GM12878 (cell line): Measurements from ENCODE around the gene SFXN5. TPM values are rescaled to one million over a fixed set of nuclear protein-coding genes. Genes with fewer than 3 reads are reported as not detected.
A peak's percentile ranks its signal among the peaks of the same experiment; 100 is the strongest.

Experiments
- BCL11A ChIP-seq: IDR thresholded peaks from 2 replicates; pipeline ENCODE4 v1.6.1; 2011; ENCODE audit warnings: low read depth, low read length
- CREM ChIP-seq: IDR thresholded peaks from 2 replicates; pipeline ENCODE4 v1.6.1; 2014; ENCODE audit warnings: antibody characterized with exemption, low read depth
- MEF2B ChIP-seq: fragments of 450-650 bp; IDR thresholded peaks from 2 replicates; pipeline ENCODE4 v1.6.1; 2018; ENCODE audit warnings: mild to moderate bottlenecking, moderate library complexity; ENCODE audit not compliant: partially characterized antibody, poor library complexity, severe bottlenecking
- NBN ChIP-seq: fragments of 450-650 bp; IDR thresholded peaks from 2 replicates; pipeline ENCODE4 v1.6.1; 2016
- NFXL1 ChIP-seq: fragments of 450-650 bp; IDR thresholded peaks from 2 replicates; pipeline ENCODE4 v1.6.1; 2017; ENCODE audit warnings: antibody characterized with exemption, mild to moderate bottlenecking, borderline replicate concordance
- RB1 ChIP-seq: fragments of 450-650 bp; formaldehyde crosslinking; IDR thresholded peaks from 2 replicates; pipeline ENCODE4 v1.6.1; 2017; ENCODE audit warnings: mild to moderate bottlenecking, borderline replicate concordance
- SIX5 ChIP-seq: IDR thresholded peaks from 2 replicates; pipeline ENCODE4 v1.6.1; 2011; ENCODE audit warnings: mild to moderate bottlenecking, low read depth, low read length, moderate library complexity; ENCODE audit not compliant: severe bottlenecking
- polyA plus RNA-seq, 11 experiments: library from polyadenylated mRNA; depleted of rRNA in 4 of 11; unstranded in 6 of 11; stranded (reverse) in 5 of 11; fragments of >200 nt; fragmentation: Nextera tagmentation in 4 of 11; fragmentation: Illumina TruSeq in 1 of 11; extraction: Ambion mirVana in 4 of 11; extraction: Trizol in 1 of 11; gene quantifications; 1 replicate in 1 of 11; 2 replicates in 10 of 11; pipeline versions ENCODE4 v1.2.1 to v1.2.3, GENCODE V29; 2011 to 2016; ENCODE audit warnings: inconsistent platforms in 2 of 11, missing spikeins in 2 of 11, low read depth in 1 of 11
- total RNA-seq, 4 experiments: library from RNA; depleted of rRNA in 3 of 4; stranded (reverse); fragments of >200 nt in 3 of 4; fragmentation: Illumina TruSeq in 1 of 4; extraction: Trizol in 1 of 4; gene quantifications; 2 replicates each; pipeline versions ENCODE4 v1.2.1 to v1.2.3, GENCODE V29; 2013 to 2021
- TF ChIP-seq, protein P1 (sequence below): fragments of 450-650 bp; IDR thresholded peaks from 2 replicates; pipeline ENCODE4 v1.6.1; 2018; ENCODE audit warnings: borderline replicate concordance, mild to moderate bottlenecking; ENCODE audit not compliant: partially characterized antibody
- TF ChIP-seq, protein P2 (sequence below): fragments of 150-350 bp; IDR thresholded peaks from 2 replicates; pipeline ENCODE4 v1.6.1; 2014; ENCODE audit warnings: mild to moderate bottlenecking, low read depth, low read length
- TF ChIP-seq, protein P3 (sequence below): IDR thresholded peaks from 2 replicates; pipeline ENCODE4 v1.6.1; 2011; ENCODE audit warnings: borderline replicate concordance, low read depth, mild to moderate bottlenecking, moderate library complexity, low read length; ENCODE audit not compliant: insufficient read depth, poor library complexity, severe bottlenecking
- TF ChIP-seq, protein P4 (sequence below): fragments of 450-650 bp; IDR thresholded peaks from 2 replicates; pipeline ENCODE4 v1.6.1; 2016; ENCODE audit warnings: mild to moderate bottlenecking
- TF ChIP-seq, protein P5 (sequence below): IDR thresholded peaks from 2 replicates; pipeline ENCODE4 v1.6.1; 2012; ENCODE audit warnings: mild to moderate bottlenecking, low read depth, low read length
- TF ChIP-seq, protein P6 (sequence below): fragments of 450-650 bp; IDR thresholded peaks from 2 replicates; pipeline ENCODE4 v1.6.1; 2017; ENCODE audit warnings: mild to moderate bottlenecking, moderate library complexity

Gene SFXN5
- total and polyA plus RNA-seq, 10 of the 15 experiments (the other 5 are each of a cell fraction or from before 2014, with no cell fraction given), result 3.3 to 15.9 (median 11.2) TPM

DNA sequence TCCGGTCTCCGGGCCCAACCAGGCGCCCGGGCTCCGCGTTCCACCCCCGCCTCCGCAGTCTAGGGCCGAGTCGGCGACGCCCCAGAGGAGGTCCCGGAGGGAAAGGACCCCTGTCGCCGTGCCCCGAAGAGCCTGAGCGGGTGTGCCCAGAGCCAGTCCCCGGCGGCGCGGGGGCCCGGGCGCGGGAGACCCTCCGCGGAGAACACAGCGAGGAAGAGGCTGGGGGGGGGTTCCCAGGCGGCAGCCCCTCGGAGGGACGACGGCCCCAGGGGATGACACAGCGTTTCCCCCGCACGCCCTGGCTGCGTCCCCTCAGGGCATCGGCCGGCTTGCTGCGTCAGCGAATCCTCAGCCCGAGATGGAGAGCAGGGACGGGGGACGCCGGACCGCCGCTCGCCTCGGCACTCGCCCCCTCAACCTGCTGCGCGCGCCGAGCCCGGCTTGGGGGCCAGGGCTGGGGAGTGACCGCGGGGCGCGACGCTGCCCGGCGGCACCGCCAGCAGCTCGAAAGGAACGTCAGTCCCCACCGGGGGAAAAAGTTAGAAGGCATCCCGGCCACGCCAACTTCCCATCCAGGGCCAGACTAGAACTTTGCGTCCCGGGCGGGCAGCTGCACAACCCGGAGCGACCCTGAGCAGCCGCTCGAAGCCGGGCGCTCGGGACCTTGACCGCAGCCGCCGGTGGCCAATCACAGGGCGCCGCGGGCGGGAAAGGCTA is 711 bp downstream of the SFXN5 start (continued):
- TF ChIP-seq, protein P1, sequence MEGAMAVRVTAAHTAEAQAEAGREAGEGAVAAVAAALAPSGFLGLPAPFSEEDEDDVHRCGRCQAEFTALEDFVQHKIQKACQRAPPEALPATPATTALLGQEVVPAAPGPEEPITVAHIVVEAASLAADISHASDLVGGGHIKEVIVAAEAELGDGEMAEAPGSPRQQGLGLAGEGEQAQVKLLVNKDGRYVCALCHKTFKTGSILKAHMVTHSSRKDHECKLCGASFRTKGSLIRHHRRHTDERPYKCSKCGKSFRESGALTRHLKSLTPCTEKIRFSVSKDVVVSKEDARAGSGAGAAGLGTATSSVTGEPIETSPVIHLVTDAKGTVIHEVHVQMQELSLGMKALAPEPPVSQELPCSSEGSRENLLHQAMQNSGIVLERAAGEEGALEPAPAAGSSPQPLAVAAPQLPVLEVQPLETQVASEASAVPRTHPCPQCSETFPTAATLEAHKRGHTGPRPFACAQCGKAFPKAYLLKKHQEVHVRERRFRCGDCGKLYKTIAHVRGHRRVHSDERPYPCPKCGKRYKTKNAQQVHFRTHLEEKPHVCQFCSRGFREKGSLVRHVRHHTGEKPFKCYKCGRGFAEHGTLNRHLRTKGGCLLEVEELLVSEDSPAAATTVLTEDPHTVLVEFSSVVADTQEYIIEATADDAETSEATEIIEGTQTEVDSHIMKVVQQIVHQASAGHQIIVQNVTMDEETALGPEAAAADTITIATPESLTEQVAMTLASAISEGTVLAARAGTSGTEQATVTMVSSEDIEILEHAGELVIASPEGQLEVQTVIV, result no peak
- TF ChIP-seq, protein P2, sequence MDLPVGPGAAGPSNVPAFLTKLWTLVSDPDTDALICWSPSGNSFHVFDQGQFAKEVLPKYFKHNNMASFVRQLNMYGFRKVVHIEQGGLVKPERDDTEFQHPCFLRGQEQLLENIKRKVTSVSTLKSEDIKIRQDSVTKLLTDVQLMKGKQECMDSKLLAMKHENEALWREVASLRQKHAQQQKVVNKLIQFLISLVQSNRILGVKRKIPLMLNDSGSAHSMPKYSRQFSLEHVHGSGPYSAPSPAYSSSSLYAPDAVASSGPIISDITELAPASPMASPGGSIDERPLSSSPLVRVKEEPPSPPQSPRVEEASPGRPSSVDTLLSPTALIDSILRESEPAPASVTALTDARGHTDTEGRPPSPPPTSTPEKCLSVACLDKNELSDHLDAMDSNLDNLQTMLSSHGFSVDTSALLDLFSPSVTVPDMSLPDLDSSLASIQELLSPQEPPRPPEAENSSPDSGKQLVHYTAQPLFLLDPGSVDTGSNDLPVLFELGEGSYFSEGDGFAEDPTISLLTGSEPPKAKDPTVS, result no peak
- TF ChIP-seq, protein P3, sequence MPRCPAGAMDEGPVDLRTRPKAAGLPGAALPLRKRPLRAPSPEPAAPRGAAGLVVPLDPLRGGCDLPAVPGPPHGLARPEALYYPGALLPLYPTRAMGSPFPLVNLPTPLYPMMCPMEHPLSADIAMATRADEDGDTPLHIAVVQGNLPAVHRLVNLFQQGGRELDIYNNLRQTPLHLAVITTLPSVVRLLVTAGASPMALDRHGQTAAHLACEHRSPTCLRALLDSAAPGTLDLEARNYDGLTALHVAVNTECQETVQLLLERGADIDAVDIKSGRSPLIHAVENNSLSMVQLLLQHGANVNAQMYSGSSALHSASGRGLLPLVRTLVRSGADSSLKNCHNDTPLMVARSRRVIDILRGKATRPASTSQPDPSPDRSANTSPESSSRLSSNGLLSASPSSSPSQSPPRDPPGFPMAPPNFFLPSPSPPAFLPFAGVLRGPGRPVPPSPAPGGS, result no peak
- TF ChIP-seq, protein P4, sequence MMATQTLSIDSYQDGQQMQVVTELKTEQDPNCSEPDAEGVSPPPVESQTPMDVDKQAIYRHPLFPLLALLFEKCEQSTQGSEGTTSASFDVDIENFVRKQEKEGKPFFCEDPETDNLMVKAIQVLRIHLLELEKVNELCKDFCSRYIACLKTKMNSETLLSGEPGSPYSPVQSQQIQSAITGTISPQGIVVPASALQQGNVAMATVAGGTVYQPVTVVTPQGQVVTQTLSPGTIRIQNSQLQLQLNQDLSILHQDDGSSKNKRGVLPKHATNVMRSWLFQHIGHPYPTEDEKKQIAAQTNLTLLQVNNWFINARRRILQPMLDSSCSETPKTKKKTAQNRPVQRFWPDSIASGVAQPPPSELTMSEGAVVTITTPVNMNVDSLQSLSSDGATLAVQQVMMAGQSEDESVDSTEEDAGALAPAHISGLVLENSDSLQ, result no peak
- TF ChIP-seq RB1 (no peak), CREM (no peak), SIX5 (no peak), NBN (no peak), MEF2B (peak; percentile 28), BCL11A (no peak), NFXL1 (no peak)
- TF ChIP-seq, protein P5, sequence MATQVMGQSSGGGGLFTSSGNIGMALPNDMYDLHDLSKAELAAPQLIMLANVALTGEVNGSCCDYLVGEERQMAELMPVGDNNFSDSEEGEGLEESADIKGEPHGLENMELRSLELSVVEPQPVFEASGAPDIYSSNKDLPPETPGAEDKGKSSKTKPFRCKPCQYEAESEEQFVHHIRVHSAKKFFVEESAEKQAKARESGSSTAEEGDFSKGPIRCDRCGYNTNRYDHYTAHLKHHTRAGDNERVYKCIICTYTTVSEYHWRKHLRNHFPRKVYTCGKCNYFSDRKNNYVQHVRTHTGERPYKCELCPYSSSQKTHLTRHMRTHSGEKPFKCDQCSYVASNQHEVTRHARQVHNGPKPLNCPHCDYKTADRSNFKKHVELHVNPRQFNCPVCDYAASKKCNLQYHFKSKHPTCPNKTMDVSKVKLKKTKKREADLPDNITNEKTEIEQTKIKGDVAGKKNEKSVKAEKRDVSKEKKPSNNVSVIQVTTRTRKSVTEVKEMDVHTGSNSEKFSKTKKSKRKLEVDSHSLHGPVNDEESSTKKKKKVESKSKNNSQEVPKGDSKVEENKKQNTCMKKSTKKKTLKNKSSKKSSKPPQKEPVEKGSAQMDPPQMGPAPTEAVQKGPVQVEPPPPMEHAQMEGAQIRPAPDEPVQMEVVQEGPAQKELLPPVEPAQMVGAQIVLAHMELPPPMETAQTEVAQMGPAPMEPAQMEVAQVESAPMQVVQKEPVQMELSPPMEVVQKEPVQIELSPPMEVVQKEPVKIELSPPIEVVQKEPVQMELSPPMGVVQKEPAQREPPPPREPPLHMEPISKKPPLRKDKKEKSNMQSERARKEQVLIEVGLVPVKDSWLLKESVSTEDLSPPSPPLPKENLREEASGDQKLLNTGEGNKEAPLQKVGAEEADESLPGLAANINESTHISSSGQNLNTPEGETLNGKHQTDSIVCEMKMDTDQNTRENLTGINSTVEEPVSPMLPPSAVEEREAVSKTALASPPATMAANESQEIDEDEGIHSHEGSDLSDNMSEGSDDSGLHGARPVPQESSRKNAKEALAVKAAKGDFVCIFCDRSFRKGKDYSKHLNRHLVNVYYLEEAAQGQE, result no peak
- TF ChIP-seq, protein P6, sequence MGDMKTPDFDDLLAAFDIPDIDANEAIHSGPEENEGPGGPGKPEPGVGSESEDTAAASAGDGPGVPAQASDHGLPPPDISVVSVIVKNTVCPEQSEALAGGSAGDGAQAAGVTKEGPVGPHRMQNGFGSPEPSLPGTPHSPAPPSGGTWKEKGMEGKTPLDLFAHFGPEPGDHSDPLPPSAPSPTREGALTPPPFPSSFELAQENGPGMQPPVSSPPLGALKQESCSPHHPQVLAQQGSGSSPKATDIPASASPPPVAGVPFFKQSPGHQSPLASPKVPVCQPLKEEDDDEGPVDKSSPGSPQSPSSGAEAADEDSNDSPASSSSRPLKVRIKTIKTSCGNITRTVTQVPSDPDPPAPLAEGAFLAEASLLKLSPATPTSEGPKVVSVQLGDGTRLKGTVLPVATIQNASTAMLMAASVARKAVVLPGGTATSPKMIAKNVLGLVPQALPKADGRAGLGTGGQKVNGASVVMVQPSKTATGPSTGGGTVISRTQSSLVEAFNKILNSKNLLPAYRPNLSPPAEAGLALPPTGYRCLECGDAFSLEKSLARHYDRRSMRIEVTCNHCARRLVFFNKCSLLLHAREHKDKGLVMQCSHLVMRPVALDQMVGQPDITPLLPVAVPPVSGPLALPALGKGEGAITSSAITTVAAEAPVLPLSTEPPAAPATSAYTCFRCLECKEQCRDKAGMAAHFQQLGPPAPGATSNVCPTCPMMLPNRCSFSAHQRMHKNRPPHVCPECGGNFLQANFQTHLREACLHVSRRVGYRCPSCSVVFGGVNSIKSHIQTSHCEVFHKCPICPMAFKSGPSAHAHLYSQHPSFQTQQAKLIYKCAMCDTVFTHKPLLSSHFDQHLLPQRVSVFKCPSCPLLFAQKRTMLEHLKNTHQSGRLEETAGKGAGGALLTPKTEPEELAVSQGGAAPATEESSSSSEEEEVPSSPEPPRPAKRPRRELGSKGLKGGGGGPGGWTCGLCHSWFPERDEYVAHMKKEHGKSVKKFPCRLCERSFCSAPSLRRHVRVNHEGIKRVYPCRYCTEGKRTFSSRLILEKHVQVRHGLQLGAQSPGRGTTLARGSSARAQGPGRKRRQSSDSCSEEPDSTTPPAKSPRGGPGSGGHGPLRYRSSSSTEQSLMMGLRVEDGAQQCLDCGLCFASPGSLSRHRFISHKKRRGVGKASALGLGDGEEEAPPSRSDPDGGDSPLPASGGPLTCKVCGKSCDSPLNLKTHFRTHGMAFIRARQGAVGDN, result no peak
